ENCODE measurements around the gene CTSS. TPM values are rescaled to one million over a fixed set of nuclear protein-coding genes. Genes with fewer than 3 reads are reported as not detected.

Gene CTSS
- total RNA-seq, 1 experiment from 2014 or later, result not detected

DNA sequence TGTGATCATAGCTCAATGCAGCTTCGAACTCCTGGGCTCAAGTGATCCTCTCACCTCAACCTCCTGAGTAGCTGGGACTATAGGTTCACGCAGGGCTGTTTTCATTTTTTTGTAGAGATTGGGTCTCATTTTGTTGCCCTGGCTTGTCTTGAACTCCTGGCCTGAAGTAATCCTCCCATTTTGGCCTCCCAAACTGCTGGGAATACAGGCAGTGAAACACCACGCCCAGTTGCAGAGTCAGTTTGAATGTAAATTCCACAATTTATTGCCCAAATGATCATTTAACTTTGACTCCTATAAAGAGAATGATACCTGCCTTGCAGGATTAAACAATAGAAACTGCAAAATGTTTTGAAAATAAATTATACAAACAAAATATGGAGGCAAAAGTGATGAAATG, 79.3 kb downstream of the CTSS start:
- Histone ChIP-seq H3K9me3 (ENCODE audit: control insufficient read depth, low read depth, low read length) (no peaks in the 10 kb centered on the region), H3K4ac (ENCODE audit: low read depth, low read length) (no peak overlapping the region), H3K4me2 (ENCODE audit: insufficient read depth, insufficient read length, low read length) (no peak overlapping the region), H3T11ph (ENCODE audit: low read length) (no peak overlapping the region), H3K79me1 (ENCODE audit: insufficient read depth, low read depth, low read length, poor library complexity, severe bottlenecking) (no peaks in the 10 kb centered on the region), H4K8ac (replicated peaks; ENCODE audit: insufficient read length, low read depth, low read length) (no peak overlapping the region), H2AFZ (ENCODE audit: low read length) (no peak overlapping the region), H4K91ac (ENCODE audit: insufficient read length, low read depth, low read length) (no peak overlapping the region), H3K27ac (ENCODE audit: insufficient read length, low read depth, low read length) (no peak overlapping the region), H4K5ac (ENCODE audit: insufficient read length, low read depth, low read length) (no peak overlapping the region), H3K56ac (ENCODE audit: insufficient read length, low read depth, low read length) (no peak overlapping the region), H3K79me2 (ENCODE audit: insufficient read depth, low read length) (no peaks in the 10 kb centered on the region; the same call in 1 of the 2 replicates), H2BK5ac (ENCODE audit: insufficient read length, low read length) (no peak overlapping the region), H3K9ac (ENCODE audit: extremely low read depth, insufficient read length, low read length) (no peak overlapping the region), H3K4me1 (ENCODE audit: insufficient read depth, low read length) (no peaks in the 10 kb centered on the region), H3K23ac (ENCODE audit: insufficient read length, low read depth, low read length) (no peak overlapping the region), H2BK20ac (ENCODE audit: low read depth, low read length, poor library complexity, severe bottlenecking) (no peak overlapping the region), H2BK15ac (ENCODE audit: low read depth, low read length) (no peak overlapping the region), H2BK12ac (ENCODE audit: insufficient read length, low read depth, low read length) (no peak overlapping the region), H2AK5ac (ENCODE audit: insufficient read length, low read length) (no peak overlapping the region), H3K14ac (ENCODE audit: insufficient read depth, low read length) (no peak overlapping the region), H2BK120ac (ENCODE audit: low read depth, low read length, poor library complexity, severe bottlenecking) (no peak overlapping the region), H4K20me1 (ENCODE audit: control insufficient read depth, insufficient read depth, insufficient read length) (no peaks in the 10 kb centered on the region), H3K23me2 (ENCODE audit: insufficient read length, low read depth, low read length, poor library complexity, severe bottlenecking) (no peaks in the 10 kb centered on the region), H3K27me3 (ENCODE audit: insufficient read depth, low read length) (no peaks in the 10 kb centered on the region), H3K18ac (ENCODE audit: insufficient read length, low read depth, low read length) (no peak overlapping the region)
- Mint-ChIP-seq H3K36me3 (ENCODE audit: insufficient read depth in 1 of 3, low read depth in 3 of 3) (peaks cover 8 to 33% (median 29%) of the 10 kb centered on the region in 3 experiments; a peak in 6 of 7 replicates), H3K27me3 (ENCODE audit: low read depth) (no peaks in the 10 kb centered on the region), H3K27ac (peak overlapping the region in 2 of 3 experiments; percentile 23 to 44; a peak in 2 of 7 replicates), H3K4me3 (no peak overlapping the region), H3K9me3 (no peaks in the 10 kb centered on the region), H3K4me1 (peaks cover 6 to 7% of the 10 kb centered on the region in 2 experiments)
- TF ChIP-seq, protein P1, sequence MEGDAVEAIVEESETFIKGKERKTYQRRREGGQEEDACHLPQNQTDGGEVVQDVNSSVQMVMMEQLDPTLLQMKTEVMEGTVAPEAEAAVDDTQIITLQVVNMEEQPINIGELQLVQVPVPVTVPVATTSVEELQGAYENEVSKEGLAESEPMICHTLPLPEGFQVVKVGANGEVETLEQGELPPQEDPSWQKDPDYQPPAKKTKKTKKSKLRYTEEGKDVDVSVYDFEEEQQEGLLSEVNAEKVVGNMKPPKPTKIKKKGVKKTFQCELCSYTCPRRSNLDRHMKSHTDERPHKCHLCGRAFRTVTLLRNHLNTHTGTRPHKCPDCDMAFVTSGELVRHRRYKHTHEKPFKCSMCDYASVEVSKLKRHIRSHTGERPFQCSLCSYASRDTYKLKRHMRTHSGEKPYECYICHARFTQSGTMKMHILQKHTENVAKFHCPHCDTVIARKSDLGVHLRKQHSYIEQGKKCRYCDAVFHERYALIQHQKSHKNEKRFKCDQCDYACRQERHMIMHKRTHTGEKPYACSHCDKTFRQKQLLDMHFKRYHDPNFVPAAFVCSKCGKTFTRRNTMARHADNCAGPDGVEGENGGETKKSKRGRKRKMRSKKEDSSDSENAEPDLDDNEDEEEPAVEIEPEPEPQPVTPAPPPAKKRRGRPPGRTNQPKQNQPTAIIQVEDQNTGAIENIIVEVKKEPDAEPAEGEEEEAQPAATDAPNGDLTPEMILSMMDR (conservative IDR thresholded peaks at IDR 0.05), result no peak
- DNase-seq, result no peak
- no CpG with 5 or more reads among the region's 3 CpGs for WGBS (ENCODE audit: extremely low coverage, insufficient read length, low lambda C conversion rate)
